Measurements from ENCODE around the gene N4BP2L2.

Gene N4BP2L2

DNA sequence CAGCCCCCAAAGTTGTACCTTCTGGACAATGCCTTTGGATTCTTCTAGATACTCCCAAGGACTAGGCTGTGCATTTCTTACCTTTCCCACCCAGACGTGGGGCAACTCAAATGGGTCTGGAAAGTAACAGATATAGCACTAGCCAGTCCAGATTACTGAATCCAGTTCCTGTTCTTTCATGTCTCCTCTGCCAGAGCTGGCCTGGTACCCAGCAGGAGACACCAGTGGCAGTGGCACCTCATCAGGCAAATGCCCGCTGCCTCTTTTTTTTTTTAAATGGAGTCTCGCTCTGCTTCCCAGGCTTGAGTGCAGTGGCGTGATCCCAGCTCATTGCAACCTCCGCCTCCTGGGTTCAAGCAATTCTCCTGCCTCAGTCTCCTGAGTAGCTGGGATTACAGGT is 43.2 kb downstream of the N4BP2L2 start:
- no peak for DNase-seq (ENCODE audit: low read depth, low spot score)
- TF ChIP-seq ZNF274 (IDR thresholded peaks at IDR 0.05; ENCODE audit: low read depth, low read length) = no peak
- TF ChIP-seq SUZ12 (IDR thresholded peaks at IDR 0.05; ENCODE audit: extremely low read depth, insufficient read depth, insufficient read length) = no peak
- no peak for TF ChIP-seq YY1 (IDR thresholded peaks at IDR 0.05; ENCODE audit: insufficient read depth, insufficient read length)
- Histone ChIP-seq H3K4me1 (ENCODE audit: insufficient read depth, insufficient read length) (no peaks in the 10 kb centered on the region), H3K36me3 (ENCODE audit: insufficient read depth, insufficient read length, low read length) (no peaks in the 10 kb centered on the region), H3K4me3 (ENCODE audit: insufficient read length, low read depth) (no peak overlapping the region), H3K27me3 (ENCODE audit: insufficient read depth, insufficient read length) (no peaks in the 10 kb centered on the region), H3K9me3 (ENCODE audit: insufficient read depth, low read length) (no peaks in the 10 kb centered on the region), H3K9ac (ENCODE audit: insufficient read length, low read depth) (no peak overlapping the region)

- no peaks in the 10 kb centered on the region for H3K36me3 ChIP-seq (ENCODE audit: insufficient read depth, insufficient read length, low read length)
- DNase-seq (ENCODE audit: low read depth, low spot score) = no peak
- H3K9ac ChIP-seq (ENCODE audit: insufficient read length, low read depth) = no peak overlapping the region
- TF ChIP-seq ZNF274 (IDR thresholded peaks at IDR 0.05; ENCODE audit: low read depth, low read length) = no peak
- no peak for TF ChIP-seq YY1 (IDR thresholded peaks at IDR 0.05; ENCODE audit: insufficient read depth, insufficient read length)
- TF ChIP-seq SUZ12 (IDR thresholded peaks at IDR 0.05; ENCODE audit: extremely low read depth, insufficient read depth, insufficient read length) = no peak
- no peaks in the 10 kb centered on the region for H3K27me3 ChIP-seq (ENCODE audit: insufficient read depth, insufficient read length)
- H3K4me1 ChIP-seq (ENCODE audit: insufficient read depth, insufficient read length) = no peaks in the 10 kb centered on the region
- no peak overlapping the region for H3K4me3 ChIP-seq (ENCODE audit: insufficient read length, low read depth)
- H3K9me3 ChIP-seq (ENCODE audit: insufficient read depth, low read length) = no peaks in the 10 kb centered on the region
Observed at GRCh38 chr13:32491028-32491427, 47.6 kb downstream of the N4BP2L2 start.

DNA sequence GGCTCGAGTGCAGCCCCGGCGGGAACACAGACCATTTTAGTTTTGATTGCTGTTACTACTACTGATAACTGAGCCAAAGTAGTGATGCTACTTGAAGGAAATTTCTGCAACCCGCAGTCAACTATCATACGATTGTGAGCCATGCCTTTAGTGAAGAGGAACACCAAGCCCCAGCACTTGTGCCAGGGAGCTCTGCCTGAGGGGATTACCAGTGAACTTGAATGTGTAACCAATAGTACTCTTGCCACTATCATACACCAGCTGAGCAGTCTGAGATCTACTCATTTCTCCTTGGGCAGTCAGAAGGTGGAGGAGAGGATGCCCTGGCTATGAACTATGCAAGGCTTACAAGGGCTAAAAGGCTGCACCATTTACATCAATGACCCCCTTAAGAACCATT is 61.7 kb downstream of the N4BP2L2 start:
- H3K36me3 ChIP-seq (ENCODE audit: insufficient read depth, insufficient read length, low read length) = no peaks in the 10 kb centered on the region
- no peaks in the 10 kb centered on the region for H3K27me3 ChIP-seq (ENCODE audit: insufficient read depth, insufficient read length)
- H3K9ac ChIP-seq (ENCODE audit: insufficient read length, low read depth) = no peak overlapping the region
- H3K4me3 ChIP-seq (ENCODE audit: insufficient read length, low read depth) = no peak overlapping the region
- no peaks in the 10 kb centered on the region for H3K9me3 ChIP-seq (ENCODE audit: insufficient read depth, low read length)
- TF ChIP-seq SUZ12 (IDR thresholded peaks at IDR 0.05; ENCODE audit: extremely low read depth, insufficient read depth, insufficient read length) (no peak), ZNF274 (IDR thresholded peaks at IDR 0.05; ENCODE audit: low read depth, low read length) (no peak), YY1 (IDR thresholded peaks at IDR 0.05; ENCODE audit: insufficient read depth, insufficient read length) (no peak)
- H3K4me1 ChIP-seq (ENCODE audit: insufficient read depth, insufficient read length) = no peaks in the 10 kb centered on the region
- no peak for DNase-seq (ENCODE audit: low read depth, low spot score)

- no peaks in the 10 kb centered on the region for H3K36me3 ChIP-seq (ENCODE audit: insufficient read depth, insufficient read length, low read length)
- no peaks in the 10 kb centered on the region for H3K9me3 ChIP-seq (ENCODE audit: insufficient read depth, low read length)
- no peaks in the 10 kb centered on the region for H3K4me1 ChIP-seq (ENCODE audit: insufficient read depth, insufficient read length)
- TF ChIP-seq YY1 (IDR thresholded peaks at IDR 0.05; ENCODE audit: insufficient read depth, insufficient read length) (no peak), SUZ12 (IDR thresholded peaks at IDR 0.05; ENCODE audit: extremely low read depth, insufficient read depth, insufficient read length) (no peak), ZNF274 (IDR thresholded peaks at IDR 0.05; ENCODE audit: low read depth, low read length) (no peak)
- H3K4me3 ChIP-seq (ENCODE audit: insufficient read length, low read depth) = no peak overlapping the region
- DNase-seq (ENCODE audit: low read depth, low spot score) = no peak
- no peak overlapping the region for H3K9ac ChIP-seq (ENCODE audit: insufficient read length, low read depth)
- no peaks in the 10 kb centered on the region for H3K27me3 ChIP-seq (ENCODE audit: insufficient read depth, insufficient read length)
Observed at GRCh38 chr13:32476021-32476731, 62.4 kb downstream of the N4BP2L2 start.

DNA sequence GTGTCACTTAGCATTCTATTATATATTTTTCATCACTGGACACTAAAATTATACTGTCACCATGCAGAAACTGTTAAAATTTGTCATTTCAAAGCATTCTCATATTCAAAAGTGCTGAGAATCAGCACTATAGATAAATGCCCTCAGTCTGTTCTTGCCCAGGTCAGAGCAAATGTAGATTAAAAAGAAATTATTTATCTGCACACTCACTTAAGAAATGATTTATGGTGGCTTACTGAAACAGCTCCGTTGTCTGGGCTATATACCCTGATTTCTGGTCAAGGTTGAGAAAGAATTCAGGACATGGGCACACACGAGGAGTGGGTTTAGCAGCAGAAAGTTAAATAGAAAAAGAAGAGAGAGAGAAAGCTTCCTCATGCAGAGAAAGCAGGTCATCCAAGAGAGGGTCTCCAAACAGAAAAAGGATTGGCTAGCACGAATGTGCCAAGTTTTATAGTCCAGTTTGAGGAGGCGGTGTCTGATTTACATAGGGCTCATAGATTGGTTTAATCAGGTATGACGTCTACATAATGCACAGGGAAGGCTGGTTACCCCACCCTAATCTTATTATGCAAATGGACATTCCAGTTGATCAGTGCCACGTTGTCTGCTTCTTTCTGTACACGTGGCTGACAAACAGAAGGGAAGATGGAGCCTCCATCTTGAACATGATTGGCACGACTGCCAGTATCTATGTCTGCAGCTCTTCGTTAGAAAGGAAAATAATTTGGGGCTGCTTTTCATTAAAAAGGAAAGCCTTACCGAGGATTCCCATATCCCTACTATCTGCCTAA is 63.4 kb downstream of the N4BP2L2 start:
- Histone ChIP-seq H3K9me3 (ENCODE audit: insufficient read depth, low read length) (no peaks in the 10 kb centered on the region), H3K4me1 (ENCODE audit: insufficient read depth, insufficient read length) (no peaks in the 10 kb centered on the region), H3K36me3 (ENCODE audit: insufficient read depth, insufficient read length, low read length) (no peaks in the 10 kb centered on the region), H3K27me3 (ENCODE audit: insufficient read depth, insufficient read length) (no peaks in the 10 kb centered on the region), H3K4me3 (ENCODE audit: insufficient read length, low read depth) (no peak overlapping the region), H3K9ac (ENCODE audit: insufficient read length, low read depth) (no peak overlapping the region)
- no peak for DNase-seq (ENCODE audit: low read depth, low spot score)
- TF ChIP-seq ZNF274 (IDR thresholded peaks at IDR 0.05; ENCODE audit: low read depth, low read length) (no peak), YY1 (IDR thresholded peaks at IDR 0.05; ENCODE audit: insufficient read depth, insufficient read length) (no peak)

GRCh38 chr13:32473650-32474049 is 64.9 kb downstream of the N4BP2L2 start:
- TF ChIP-seq YY1 (IDR thresholded peaks at IDR 0.05; ENCODE audit: insufficient read depth, insufficient read length) = no peak
- no peak for TF ChIP-seq ZNF274 (IDR thresholded peaks at IDR 0.05; ENCODE audit: low read depth, low read length)
- TF ChIP-seq SUZ12 (IDR thresholded peaks at IDR 0.05; ENCODE audit: extremely low read depth, insufficient read depth, insufficient read length) = no peak
- Histone ChIP-seq H3K36me3 (ENCODE audit: insufficient read depth, insufficient read length, low read length) (no peaks in the 10 kb centered on the region), H3K9ac (ENCODE audit: insufficient read length, low read depth) (no peak overlapping the region)

GRCh38 chr13:32472194-32472621 is 66.4 kb downstream of the N4BP2L2 start:
- no peaks in the 10 kb centered on the region for H3K36me3 ChIP-seq (ENCODE audit: insufficient read depth, insufficient read length, low read length)
- H3K27me3 ChIP-seq (ENCODE audit: insufficient read depth, insufficient read length) = no peaks in the 10 kb centered on the region
- DNase-seq (ENCODE audit: low read depth, low spot score) = no peak
- no peaks in the 10 kb centered on the region for H3K4me1 ChIP-seq (ENCODE audit: insufficient read depth, insufficient read length)
- H3K9me3 ChIP-seq (ENCODE audit: insufficient read depth, low read length) = no peaks in the 10 kb centered on the region
- no peak overlapping the region for H3K9ac ChIP-seq (ENCODE audit: insufficient read length, low read depth)
- TF ChIP-seq SUZ12 (IDR thresholded peaks at IDR 0.05; ENCODE audit: extremely low read depth, insufficient read depth, insufficient read length) = no peak
- no peak for TF ChIP-seq YY1 (IDR thresholded peaks at IDR 0.05; ENCODE audit: insufficient read depth, insufficient read length)
- no peak for TF ChIP-seq ZNF274 (IDR thresholded peaks at IDR 0.05; ENCODE audit: low read depth, low read length)
- no peak overlapping the region for H3K4me3 ChIP-seq (ENCODE audit: insufficient read length, low read depth)

More at GRCh38 chr13:32473650-32474049, 64.9 kb downstream of the N4BP2L2 start:
- Histone ChIP-seq H3K9me3 (ENCODE audit: insufficient read depth, low read length) (no peaks in the 10 kb centered on the region), H3K27me3 (ENCODE audit: insufficient read depth, insufficient read length) (no peaks in the 10 kb centered on the region), H3K4me3 (ENCODE audit: insufficient read length, low read depth) (no peak overlapping the region), H3K4me1 (ENCODE audit: insufficient read depth, insufficient read length) (no peaks in the 10 kb centered on the region)
- no peak for DNase-seq (ENCODE audit: low read depth, low spot score)
